Subcutaneous adipose tissue (tissue), 4 donors: Measurements from ENCODE around the gene ANKRD1. TPM values are rescaled to one million over a fixed set of nuclear protein-coding genes. Genes with fewer than 3 reads are reported as not detected.

ENCODE experiments used
- total RNA-seq, 4 donors: library from RNA; depleted of rRNA; stranded (reverse); fragments of >200 nt; gene quantifications; one replicate each; pipeline ENCODE4 v1.1.0, GENCODE V29; 2016
- TF ChIP-seq, protein P1 (sequence below): fragments of 450-650 bp; IDR thresholded peaks from one replicate; pipeline ENCODE4 v1.5.1; 2016; ENCODE audit warnings: low read depth, mild to moderate bottlenecking, control low read depth, antibody characterized with exemption, moderate library complexity

The ANKRD1 gene
- total RNA-seq, 4 donors from 2014 or later = not detected

DNA sequence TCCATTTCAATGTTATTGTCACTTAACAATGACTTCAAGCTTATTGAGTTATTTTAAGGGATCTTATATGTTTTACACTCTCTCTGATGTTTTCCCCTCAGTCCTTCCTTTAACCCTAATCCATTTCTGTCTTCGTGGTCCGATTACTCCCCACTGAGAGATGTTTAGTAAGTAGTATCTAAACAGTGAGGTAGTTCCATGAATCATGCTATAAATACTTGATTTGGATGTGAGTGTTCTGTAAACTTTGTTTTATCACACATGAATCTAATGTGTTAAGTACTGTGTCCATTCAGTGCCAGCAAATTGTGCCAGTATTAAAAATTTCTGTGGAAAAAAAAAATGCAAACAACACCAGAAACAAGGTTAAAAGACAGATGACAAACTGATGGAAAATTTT, 30.5 kb downstream of the ANKRD1 start:
- TF ChIP-seq, protein P1, sequence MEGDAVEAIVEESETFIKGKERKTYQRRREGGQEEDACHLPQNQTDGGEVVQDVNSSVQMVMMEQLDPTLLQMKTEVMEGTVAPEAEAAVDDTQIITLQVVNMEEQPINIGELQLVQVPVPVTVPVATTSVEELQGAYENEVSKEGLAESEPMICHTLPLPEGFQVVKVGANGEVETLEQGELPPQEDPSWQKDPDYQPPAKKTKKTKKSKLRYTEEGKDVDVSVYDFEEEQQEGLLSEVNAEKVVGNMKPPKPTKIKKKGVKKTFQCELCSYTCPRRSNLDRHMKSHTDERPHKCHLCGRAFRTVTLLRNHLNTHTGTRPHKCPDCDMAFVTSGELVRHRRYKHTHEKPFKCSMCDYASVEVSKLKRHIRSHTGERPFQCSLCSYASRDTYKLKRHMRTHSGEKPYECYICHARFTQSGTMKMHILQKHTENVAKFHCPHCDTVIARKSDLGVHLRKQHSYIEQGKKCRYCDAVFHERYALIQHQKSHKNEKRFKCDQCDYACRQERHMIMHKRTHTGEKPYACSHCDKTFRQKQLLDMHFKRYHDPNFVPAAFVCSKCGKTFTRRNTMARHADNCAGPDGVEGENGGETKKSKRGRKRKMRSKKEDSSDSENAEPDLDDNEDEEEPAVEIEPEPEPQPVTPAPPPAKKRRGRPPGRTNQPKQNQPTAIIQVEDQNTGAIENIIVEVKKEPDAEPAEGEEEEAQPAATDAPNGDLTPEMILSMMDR = no peak

DNA sequence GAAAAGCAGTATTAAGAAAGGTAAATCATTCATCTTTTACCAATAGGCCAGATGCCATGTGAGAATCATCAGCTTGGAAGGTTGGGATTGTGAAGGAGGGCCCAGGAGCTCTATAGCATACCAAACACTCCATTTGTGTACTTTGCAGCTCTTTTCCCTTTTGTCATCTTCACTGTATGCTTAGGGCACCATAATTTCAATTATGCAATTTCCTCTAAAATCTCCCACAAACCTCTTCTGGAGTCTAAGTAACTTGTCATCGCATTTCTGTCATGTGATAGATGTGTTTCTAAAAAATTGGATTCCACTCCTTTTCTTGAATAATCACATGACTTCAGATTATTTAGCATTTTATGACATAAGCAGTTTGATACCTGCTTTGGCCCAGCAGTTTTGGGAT, 31.3 kb downstream of the ANKRD1 start:
- TF ChIP-seq, protein P1 = no peak

DNA sequence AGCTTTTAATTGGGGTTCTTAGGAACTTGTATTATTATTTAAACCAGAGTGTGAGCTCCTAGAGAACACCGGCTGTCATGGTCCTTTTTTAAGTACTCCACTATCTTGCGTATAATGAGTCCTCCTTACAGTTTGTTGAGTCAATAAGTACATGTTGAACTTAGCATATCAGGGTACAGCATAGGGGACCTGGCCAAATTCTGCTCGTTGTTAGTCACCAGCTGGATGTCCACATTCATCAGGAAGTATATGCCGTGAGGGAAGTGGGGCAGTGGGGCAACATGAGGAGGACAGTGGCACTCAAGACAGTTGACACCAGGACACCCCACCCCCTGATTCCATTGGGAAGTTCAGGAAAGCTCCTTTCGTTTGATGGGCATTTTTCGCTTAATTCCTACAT, 32.5 kb downstream of the ANKRD1 start:
- TF ChIP-seq, protein P1 = no peak

DNA sequence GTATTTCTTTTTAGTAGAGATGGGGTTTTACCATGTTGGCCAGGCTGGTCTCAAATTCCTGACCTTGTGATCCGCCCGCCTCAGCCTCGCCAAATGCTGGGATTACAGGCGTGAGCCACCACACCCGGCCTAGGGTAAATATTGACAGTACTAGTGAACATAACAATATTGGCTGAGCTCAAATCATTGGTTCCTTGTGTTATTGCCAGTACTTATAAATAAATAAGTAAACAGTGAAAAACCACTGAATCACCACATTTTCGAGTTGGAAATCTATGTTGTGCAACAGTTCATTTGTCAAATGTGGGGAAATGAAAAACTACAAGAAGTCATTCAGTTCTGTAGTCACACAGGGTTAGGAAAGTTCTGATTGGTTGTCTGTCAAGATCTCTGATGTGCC, 33.3 kb downstream of the ANKRD1 start:
- TF ChIP-seq, protein P1 = no peak

DNA sequence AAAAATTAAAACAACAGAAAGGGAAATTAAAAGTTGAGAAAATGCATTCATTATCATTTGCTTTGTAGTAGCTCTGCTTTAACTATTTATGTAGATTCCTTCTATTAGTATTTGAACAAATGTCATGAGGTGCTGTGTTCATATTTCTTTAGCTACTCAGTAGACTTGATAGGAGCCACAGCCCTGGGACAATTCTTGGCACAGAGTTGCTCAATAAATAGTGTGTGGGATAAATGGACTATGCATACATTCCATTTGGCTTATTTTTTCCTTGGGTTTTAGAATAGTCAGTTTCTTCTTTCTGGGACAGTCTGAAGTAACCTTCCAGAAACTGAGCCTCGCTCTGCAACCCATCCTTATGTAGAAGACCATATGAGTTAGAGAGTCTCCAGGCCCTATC, 35.7 kb downstream of the ANKRD1 start:
- TF ChIP-seq, protein P1 = no peak

DNA sequence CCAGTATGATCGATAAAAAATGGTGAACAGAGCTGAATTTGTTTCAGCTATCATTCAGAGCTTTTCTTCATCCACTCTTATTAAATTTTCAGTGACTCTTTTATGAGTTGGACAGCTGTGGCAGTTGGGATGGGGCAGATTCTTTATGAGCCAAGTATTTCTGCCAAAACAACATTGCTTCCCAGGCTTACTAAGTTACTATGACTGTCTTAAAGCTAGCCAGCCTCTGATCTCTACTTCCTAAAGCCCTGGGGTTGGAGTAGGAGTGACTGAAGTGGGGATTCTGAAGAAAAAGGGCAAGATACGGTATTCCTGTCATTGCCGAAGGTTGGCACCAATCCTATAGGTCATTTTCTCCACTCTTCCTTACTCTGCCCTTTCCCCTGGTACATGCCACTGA, 36.5 kb downstream of the ANKRD1 start:
- TF ChIP-seq, protein P1 = no peak

DNA sequence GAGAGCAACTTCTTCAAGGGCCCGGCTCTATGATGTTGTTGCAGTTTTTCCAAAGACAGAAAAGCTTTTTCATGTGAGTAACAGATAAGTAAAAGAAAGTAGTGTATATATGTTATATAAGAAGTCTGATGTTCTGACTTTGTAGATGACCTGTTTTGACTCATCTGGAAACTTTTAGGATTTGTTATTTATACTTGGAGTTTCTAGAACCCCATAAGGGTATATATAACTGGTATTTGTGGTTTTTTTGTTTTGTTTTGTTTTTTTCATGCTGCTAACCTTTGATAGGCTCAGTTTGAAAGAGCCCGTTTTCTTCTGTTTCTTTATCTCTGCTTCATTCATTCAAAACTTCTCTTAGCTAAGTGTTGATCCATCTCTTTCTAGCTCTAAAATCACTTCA, 41.8 kb downstream of the ANKRD1 start:
- TF ChIP-seq, protein P1 = no peak
